Suprapubic skin (tissue), 3 donors: ENCODE measurements around the gene VPREB1.

Experiments used
- EP300 ChIP-seq: sonication (generic); formaldehyde crosslinking; IDR thresholded peaks from one replicate; pipeline ENCODE4 v1.6.1; 2017; ENCODE audit warnings: antibody characterized with exemption
- POLR2A ChIP-seq, 2 donors: fragments of 450-650 bp; IDR thresholded peaks; one replicate each; pipeline ENCODE4 v1.6.1; 2017; ENCODE audit warnings: antibody characterized with exemption in 2 of 2, mild to moderate bottlenecking in 2 of 2, moderate library complexity in 2 of 2
- TF ChIP-seq, protein P1 (sequence below), 2 donors: fragments of 200-600 bp in 1 of 2; fragments of 450-650 bp in 1 of 2; sonication (generic) in 1 of 2; IDR thresholded peaks; one replicate each; pipeline ENCODE4 v1.5.1; 2016 to 2019; ENCODE audit warnings: antibody characterized with exemption in 2 of 2, mild to moderate bottlenecking in 1 of 2, moderate library complexity in 1 of 2

- TF ChIP-seq, protein P1, sequence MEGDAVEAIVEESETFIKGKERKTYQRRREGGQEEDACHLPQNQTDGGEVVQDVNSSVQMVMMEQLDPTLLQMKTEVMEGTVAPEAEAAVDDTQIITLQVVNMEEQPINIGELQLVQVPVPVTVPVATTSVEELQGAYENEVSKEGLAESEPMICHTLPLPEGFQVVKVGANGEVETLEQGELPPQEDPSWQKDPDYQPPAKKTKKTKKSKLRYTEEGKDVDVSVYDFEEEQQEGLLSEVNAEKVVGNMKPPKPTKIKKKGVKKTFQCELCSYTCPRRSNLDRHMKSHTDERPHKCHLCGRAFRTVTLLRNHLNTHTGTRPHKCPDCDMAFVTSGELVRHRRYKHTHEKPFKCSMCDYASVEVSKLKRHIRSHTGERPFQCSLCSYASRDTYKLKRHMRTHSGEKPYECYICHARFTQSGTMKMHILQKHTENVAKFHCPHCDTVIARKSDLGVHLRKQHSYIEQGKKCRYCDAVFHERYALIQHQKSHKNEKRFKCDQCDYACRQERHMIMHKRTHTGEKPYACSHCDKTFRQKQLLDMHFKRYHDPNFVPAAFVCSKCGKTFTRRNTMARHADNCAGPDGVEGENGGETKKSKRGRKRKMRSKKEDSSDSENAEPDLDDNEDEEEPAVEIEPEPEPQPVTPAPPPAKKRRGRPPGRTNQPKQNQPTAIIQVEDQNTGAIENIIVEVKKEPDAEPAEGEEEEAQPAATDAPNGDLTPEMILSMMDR (IDR thresholded peaks at IDR 0.05) = no peak
- no peak for TF ChIP-seq EP300
- no peak for TF ChIP-seq POLR2A (IDR thresholded peaks at IDR 0.05)
Observed at GRCh38 chr22:22208652-22209051, 35.9 kb upstream of the VPREB1 start.
